K562 (cell line): ENCODE measurements around the gene WDR90. TPM values are rescaled to one million over a fixed set of nuclear protein-coding genes. Genes with fewer than 3 reads are reported as not detected.

Source experiments
- ATAC-seq: fragments of 200-7000 bp; cut with Tn5 transposase; 3 replicates; pipeline ENCODE4 v1.9.1; 2020; ENCODE audit warnings: moderate library complexity
- BruUV-seq: library from RNA; stranded (reverse); fragments of 400-500 nt; replicated peaks from 2 replicates; lab custom pipeline; 2021; lab: Mats Ljungman, UMichigan
- CTCF ChIA-PET: fragments of 300-600 bp; formaldehyde crosslinking; extraction: SDS; loops from one replicate; lab custom pipeline; 2021; ENCODE audit warnings: low intra/inter-chr PET ratio; lab: Yijun Ruan, JAX
- POLR2A ChIA-PET: fragments of 300-600, 350-650 bp; sonication (Branson Sonifier 250); formaldehyde crosslinking; extraction: SDS; loops from one replicate; lab custom pipeline; 2021; ENCODE audit warnings: antibody characterized with exemption, inconsistent platforms; lab: Yijun Ruan, JAX
- DNase-seq, 4 experiments: peaks; one replicate each; pipeline versions ENCODE4 v3.0.0 to v3.0.0-alpha.2; 2011 to 2018; ENCODE audit warnings: low spot score in 3 of 4, mixed read lengths in 3 of 4; ENCODE audit errors: extremely low read depth in 1 of 4
- FAIRE-seq: peaks from 2 replicates; lab custom pipeline; 2011; peaks lifted over from hg19 to GRCh38; lab: Jason Lieb, UNC
- H2AFZ ChIP-seq: 2 replicates; pipeline ENCODE4 v1.6.0; 2011; ENCODE audit warnings: low read depth, low read length, control low read depth, inconsistent platforms
- H3K27ac ChIP-seq: fragments of 200-600 bp; 3 replicates; pipeline ENCODE4 v1.8.0; 2011; ENCODE audit warnings: low read depth, mild to moderate bottlenecking, control low read depth, inconsistent platforms, low read length, moderate library complexity, mixed read lengths; ENCODE audit errors: extremely low read depth
- H3K27me3 ChIP-seq, 2 experiments: fragments of 300-600 bp in 1 of 2; 2 replicates in 1 of 2; 3 replicates in 1 of 2; pipeline versions ENCODE4 v1.6.0 to v1.8.0; 2011; ENCODE audit warnings: inconsistent platforms in 2 of 2, low read length in 2 of 2, mild to moderate bottlenecking in 1 of 2, mixed read lengths in 1 of 2, moderate library complexity in 1 of 2; ENCODE audit not compliant: control insufficient read depth in 2 of 2, insufficient read depth in 2 of 2
- H3K36me3 ChIP-seq: fragments of 300-600 bp; 3 replicates; pipeline ENCODE4 v1.8.0; 2011; ENCODE audit warnings: mild to moderate bottlenecking, low read length, inconsistent platforms; ENCODE audit not compliant: control insufficient read depth, insufficient read depth
- H3K4me1 ChIP-seq, 2 experiments: fragments of 200-600 bp in 1 of 2; replicated peaks in 1 of 2; 2 replicates in 1 of 2; 3 replicates in 1 of 2; pipeline versions ENCODE4 v1.5.1 to v1.8.0; 2011; ENCODE audit warnings: inconsistent platforms in 2 of 2, low read length in 2 of 2, mild to moderate bottlenecking in 1 of 2, mixed read lengths in 1 of 2, moderate library complexity in 1 of 2; ENCODE audit not compliant: control insufficient read depth in 2 of 2, insufficient read depth in 2 of 2
- H3K4me2 ChIP-seq: 2 replicates; pipeline ENCODE4 v1.6.1; 2011; ENCODE audit warnings: low read length, control low read depth, inconsistent platforms, mixed read lengths; ENCODE audit not compliant: insufficient read depth
- H3K4me3 ChIP-seq: fragments of 200-600 bp; sonication (generic), shearing (Covaris generic); 2 replicates; pipeline ENCODE4 v1.5.1; 2016; ENCODE audit warnings: control low read depth, inconsistent platforms
- H3K79me2 ChIP-seq: fragments of 200-600 bp; 3 replicates; pipeline ENCODE4 v1.8.0; 2011; ENCODE audit warnings: low read length, inconsistent platforms; ENCODE audit not compliant: control insufficient read depth, insufficient read depth
- H3K9ac ChIP-seq, 2 experiments: 2 replicates each; pipeline versions ENCODE4 v1.6.0 to v1.6.1; 2011; ENCODE audit warnings: low read depth in 2 of 2, low read length in 2 of 2, control low read depth in 1 of 2, inconsistent platforms in 1 of 2, mild to moderate bottlenecking in 1 of 2, mixed read lengths in 1 of 2; ENCODE audit not compliant: insufficient read depth in 1 of 2
- H3K9me1 ChIP-seq: one replicate; pipeline ENCODE4 v1.6.0; 2011; ENCODE audit warnings: inconsistent platforms, mild to moderate bottlenecking, low read length, moderate library complexity; ENCODE audit not compliant: control insufficient read depth, insufficient read depth
- H3K9me3 ChIP-seq: replicated peaks from 2 replicates; pipeline ENCODE4 v1.5.1; 2011; ENCODE audit warnings: low read depth, low read length, inconsistent platforms; ENCODE audit not compliant: control insufficient read depth, insufficient read depth
- H4K20me1 ChIP-seq: replicated peaks from 2 replicates; pipeline ENCODE4 v1.6.1; 2011; ENCODE audit warnings: low read length, inconsistent platforms, mixed read lengths; ENCODE audit not compliant: control insufficient read depth, insufficient read depth
- CREBBP ChIP-seq: IDR thresholded peaks from one replicate; pipeline ENCODE4 v1.6.1; 2012; ENCODE audit warnings: low read depth, mild to moderate bottlenecking, control low read depth, inconsistent platforms, low read length
- CSDE1 ChIP-seq, 2 experiments: fragments of 450-650 bp; IDR thresholded peaks; 2 replicates each; pipeline ENCODE4 v1.6.1; 2016; ENCODE audit warnings: mild to moderate bottlenecking in 1 of 2
- CXXC5 ChIP-seq: fragments of 250-450 bp; sonication (Bioruptor Pico); IDR thresholded peaks from 2 replicates; pipeline ENCODE4 v1.8.0; 2022; ENCODE audit warnings: inconsistent platforms, mild to moderate bottlenecking, moderate library complexity
- HCFC1 ChIP-seq: IDR thresholded peaks from 2 replicates; pipeline ENCODE4 v1.6.1; 2012; ENCODE audit warnings: low read depth, low read length, improper control_type of control experiment
- MAFK ChIP-seq: IDR thresholded peaks from 2 replicates; pipeline ENCODE4 v1.6.1; 2011; ENCODE audit warnings: low read length, improper control_type of control experiment
- MIER1 ChIP-seq: fragments of 450-650 bp; IDR thresholded peaks from 2 replicates; pipeline ENCODE4 v1.6.1; 2016; ENCODE audit warnings: antibody characterized with exemption, mild to moderate bottlenecking, low read depth
- MXI1 ChIP-seq: IDR thresholded peaks from 2 replicates; pipeline ENCODE4 v1.6.1; 2011; ENCODE audit warnings: low read depth, mild to moderate bottlenecking, improper control_type of control experiment, low read length
- MYNN ChIP-seq, 2 experiments: sonication (generic); formaldehyde crosslinking in 1 of 2; IDR thresholded peaks; 2 replicates each; pipeline versions ENCODE4 v1.5.0 to v1.6.1; 2016 to 2020; ENCODE audit warnings: antibody characterized with exemption in 1 of 2, missing genetic modification reagents in 1 of 2
- RBBP5 ChIP-seq: fragments of 200-600 bp; sonication (generic); IDR thresholded peaks from 2 replicates; pipeline ENCODE4 v1.6.1; 2012; ENCODE audit warnings: borderline replicate concordance, mild to moderate bottlenecking, low read length, control low read depth, inconsistent platforms; ENCODE audit not compliant: insufficient read depth, poor library complexity, severe bottlenecking
- SRF ChIP-seq, 2 experiments: fragments of 250-450, 450-650 bp in 1 of 2; sonication (Bioruptor Pico) in 1 of 2; sonication (generic) in 1 of 2; formaldehyde crosslinking; IDR thresholded peaks; 2 replicates each; pipeline versions ENCODE4 v1.5.0 to v1.5.1; 2020 to 2022; ENCODE audit warnings: mild to moderate bottlenecking in 1 of 2, missing genetic modification reagents in 1 of 2
- SRSF7 ChIP-seq: fragments of 200-400 bp; formaldehyde crosslinking; optimal IDR thresholded peaks from 2 replicates; pipeline ENCODE3; 2017; ENCODE audit warnings: mild to moderate bottlenecking, low read depth, low read length
- TCF15 ChIP-seq: fragments of 250-450 bp; sonication (Bioruptor Pico); IDR thresholded peaks from 2 replicates; pipeline ENCODE4 v1.8.0; 2022; ENCODE audit warnings: moderate library complexity, mild to moderate bottlenecking, inconsistent platforms
- TCF7L2 ChIP-seq: fragments of 150-350 bp; IDR thresholded peaks from 2 replicates; pipeline ENCODE4 v1.6.1; 2016; ENCODE audit warnings: low read depth, mild to moderate bottlenecking, low read length, moderate library complexity
- ZBED1 ChIP-seq: IDR thresholded peaks from 2 replicates; pipeline ENCODE4 v1.6.1; 2014
- ZBTB7A ChIP-seq: IDR thresholded peaks from 2 replicates; pipeline ENCODE4 v1.6.1; 2011; ENCODE audit warnings: low read depth, mild to moderate bottlenecking, low read length, moderate library complexity, borderline replicate concordance; ENCODE audit not compliant: control insufficient read depth
- ZHX1 ChIP-seq: fragments of 150-350 bp; conservative IDR thresholded peaks from 2 replicates; pipeline ENCODE4 v1.6.1; 2014; ENCODE audit warnings: low read length
- ZKSCAN8 ChIP-seq: fragments of 200-800 bp; sonication (Bioruptor generic); IDR thresholded peaks from 2 replicates; pipeline ENCODE4 v1.6.1; 2016; ENCODE audit warnings: missing genetic modification characterization, missing compliant biosample characterization
- ZNF75A ChIP-seq: fragments of 450-650 bp; formaldehyde crosslinking; IDR thresholded peaks from 2 replicates; pipeline ENCODE4 v1.4.0; 2020; ENCODE audit warnings: mild to moderate bottlenecking
- WGBS: fragments of 100-300 bp; shearing (Covaris generic); methylation state at CpG from one replicate; pipeline ENCODE4 v1.1.6; 2016; ENCODE audit warnings: low coverage, mixed read lengths; ENCODE audit not compliant: insufficient coverage; ENCODE audit errors: missing lambda C conversion rate; 5-methylcytosine and 5-hydroxymethylcytosine counted together
- in situ Hi-C: fragments of 300-500 bp; cut with MboI; formaldehyde crosslinking; loops from 4 replicates; pipeline ENCODE4 v1.15.0; 2018; ENCODE audit warnings: inconsistent platforms, mixed read lengths
- intact Hi-C: fragments of 100-400 bp; cut with micrococcal nuclease; formaldehyde crosslinking; loops from 2 replicates; pipeline ENCODE4 v1.14.2; 2022
- polyA plus RNA-seq, 8 experiments: library from polyadenylated mRNA; depleted of rRNA in 4 of 8; stranded (reverse) in 5 of 8; unstranded in 3 of 8; fragments of >200 nt; fragmentation: Nextera tagmentation in 2 of 8; fragmentation: Illumina TruSeq in 1 of 8; extraction: Ambion mirVana in 2 of 8; extraction: Trizol in 1 of 8; gene quantifications; 2 replicates each; pipeline versions ENCODE4 v1.2.1 to v1.2.3, GENCODE V29; 2011 to 2014; ENCODE audit warnings: inconsistent platforms in 1 of 8, missing spikeins in 1 of 8
- total RNA-seq, 7 experiments: library from RNA; depleted of rRNA in 6 of 7; stranded (reverse); fragments of >200 nt in 6 of 7; fragmentation: Illumina TruSeq in 2 of 7; extraction: Trizol in 2 of 7; gene quantifications; 2 replicates each; pipeline versions ENCODE4 v1.2.1 to v1.2.3, GENCODE V29; 2011 to 2021; ENCODE audit warnings: low replicate concordance in 1 of 7

Gene WDR90
- total and polyA plus RNA-seq, 9 of the 15 experiments (the other 6 are each of a cell fraction or from before 2014, with no cell fraction given) = 0.44 to 12.6 (median 3.3) TPM

- no peak overlapping the region for H2AFZ ChIP-seq
- H3K27ac ChIP-seq = no peak overlapping the region
- H3K9me1 ChIP-seq = no peaks in the 10 kb centered on the region
- no peak overlapping the region for H3K4me2 ChIP-seq
- peaks cover 0 to 65% of the 10 kb centered on the region in 2 experiments; a peak in 3 of 5 replicates for H3K4me1 ChIP-seq
- H3K36me3 ChIP-seq = no peaks in the 10 kb centered on the region
- H3K9ac ChIP-seq = peak overlapping the region in 1 of 2 experiments; percentile 43; a peak in 1 of 4 replicates
- WGBS = 1% methylated on average over 22 of the region's 30 CpGs
- peaks cover 0 to 17% of the 10 kb centered on the region in 2 experiments; a peak in 2 of 5 replicates for H3K27me3 ChIP-seq
- intact Hi-C loops = loop anchor here (5.0 kb wide), 1 partner anchor 97 kb away; no protein-coding TSS in a partner anchor
- FAIRE-seq = peak; percentile 81
- peaks cover 20% of the 10 kb centered on the region; the same call in 1 of the 2 replicates for H4K20me1 ChIP-seq
- BruUV-seq = no TSS peak
- H3K79me2 ChIP-seq = no peaks in the 10 kb centered on the region
- H3K4me3 ChIP-seq = no peak overlapping the region
- H3K9me3 ChIP-seq = no peaks in the 10 kb centered on the region
- ChIA-PET POLR2A (interaction anchor here (0.5 to 1.4 kb wide), 4 partner anchors 11 to 75 kb away, joined by 3 to 6 read pairs (median 4); partner anchors contain the start of gene ANTKMT), CTCF (interaction anchor here (3.0 to 4.5 kb wide), 2 partner anchors 75 to 346 kb away, joined by 12 to 73 read pairs; no protein-coding TSS in a partner anchor)
- in situ Hi-C loops = loop anchor here (5.0 to 10.0 kb wide), 2 partner anchors 77 to 345 kb away; partner anchors contain the start of genes CHTF18 and RPUSD1
- DNase-seq = peak; percentile 76 to 88 (median 81)
- ATAC-seq = peak; percentile 64
- TF ChIP-seq CREBBP = peak; percentile 98
- TF ChIP-seq ZHX1 = peak; percentile 54; the same call in 1 of the 2 replicates
- TF ChIP-seq ZNF75A = no peak
- no peak for TF ChIP-seq ZBED1
- no peak for TF ChIP-seq SRF (CRISPR knock-in tag; IDR thresholded peaks at IDR 0.05)
- TF ChIP-seq MXI1 = peak; percentile 100
- peak; percentile 32; the same call in 1 of the 2 replicates for TF ChIP-seq ZBTB7A
- TF ChIP-seq RBBP5 = no peak
- TF ChIP-seq MIER1 = peak; percentile 87
- no peak for TF ChIP-seq SRSF7
- TF ChIP-seq MAFK = peak; percentile 37; the same call in 1 of the 2 replicates
- no peak for TF ChIP-seq HCFC1
- TF ChIP-seq MYNN (IDR thresholded peaks at IDR 0.05) = peak; percentile 99
- 0 out of 2 replicates have a peak, but pooled peaks have one; percentile 57 for TF ChIP-seq MYNN (CRISPR knock-in tag; IDR thresholded peaks at IDR 0.05)
- TF ChIP-seq TCF7L2 = no peak
- no peak for TF ChIP-seq TCF15 (CRISPR knock-in tag)
- TF ChIP-seq CSDE1 (IDR thresholded peaks at IDR 0.05) = peak in 1 of 2 experiments; percentile 100; a peak in 2 of 4 replicates
- no peak for TF ChIP-seq ZKSCAN8 (CRISPR knock-in tag)
- peak; percentile 71 for TF ChIP-seq CXXC5 (CRISPR knock-in tag)
Measured at GRCh38 chr16:709566-710499, 60.7 kb downstream of the WDR90 start.
